ENCODE results near the gene POLR3GL.
A peak's percentile ranks its signal among the peaks of the same experiment; 100 is the strongest.

POLR3GL gene

DNA sequence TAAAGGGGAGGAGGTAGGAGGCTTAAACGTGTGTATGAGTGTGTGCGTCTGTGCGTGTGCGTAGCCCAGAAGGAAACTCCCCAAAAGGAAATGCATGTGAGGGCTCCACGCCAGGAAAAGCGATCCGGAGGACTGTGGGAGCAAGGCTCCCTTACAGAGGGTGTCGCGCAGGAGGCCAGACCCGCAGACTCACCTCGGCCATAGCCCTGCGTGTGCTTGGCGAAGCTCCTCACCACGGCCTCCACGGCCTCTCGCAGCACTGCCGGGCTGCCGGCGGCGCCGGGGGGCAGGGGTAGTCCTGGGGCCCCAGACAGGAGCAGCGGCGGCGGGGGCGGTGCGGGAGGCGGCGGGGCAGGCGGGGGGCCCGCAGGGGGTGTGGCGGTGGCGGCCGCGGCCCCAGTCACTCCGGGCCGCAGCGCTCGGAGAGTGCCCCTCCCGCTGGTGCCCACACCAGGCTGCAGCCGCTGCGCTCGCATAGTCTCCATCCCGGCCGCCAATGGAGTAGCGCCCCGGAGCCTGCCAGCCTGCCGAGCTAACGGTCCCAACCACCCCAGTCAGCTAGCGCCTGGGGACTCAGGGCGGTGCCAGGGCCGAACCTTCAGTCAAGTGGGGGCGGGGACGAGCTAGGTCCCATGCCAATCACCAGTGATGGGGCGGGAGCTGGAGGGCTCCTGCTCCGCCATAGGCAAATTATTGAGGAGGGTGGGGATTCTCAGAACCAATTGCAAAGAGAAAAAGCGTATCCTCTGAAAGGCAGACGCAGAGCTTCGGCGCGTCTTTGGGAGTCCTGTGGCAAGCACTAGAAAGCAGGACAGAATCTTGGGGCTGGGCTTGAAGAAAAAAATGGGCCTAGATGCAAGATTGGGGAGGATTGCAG is 6.8 kb upstream of the POLR3GL start, which contains the start of gene LIX1L:
Gene LIX1L, minus strand, starts transcription at position 575 of the 877 bp plus-strand sequence. Its CDS starts 90 bp downstream, at position 485.
- H3K4me3 ChIP-seq (ENCODE audit: control insufficient read depth, low read depth, low read length) = peak within 1 kb of the TSS; percentile 87
- TF ChIP-seq CTCF (conservative IDR thresholded peaks at IDR 0.05; ENCODE audit: control insufficient read depth, insufficient read depth, low read depth, low read length) = no peak
- peak; percentile 98 for DNase-seq (ENCODE audit: low read depth)

- TF ChIP-seq CTCF (conservative IDR thresholded peaks at IDR 0.05; ENCODE audit: control insufficient read depth, insufficient read depth, low read depth, low read length) = no peak
- H3K4me3 ChIP-seq (ENCODE audit: control insufficient read depth, low read depth, low read length) = no peak overlapping the region
- DNase-seq (ENCODE audit: low read depth) = no peak
These were observed 5.8 kb upstream of the POLR3GL start for GRCh38 chr1:145958734-145959133.

- no peak for DNase-seq (ENCODE audit: low read depth)
- no peak for TF ChIP-seq CTCF (conservative IDR thresholded peaks at IDR 0.05; ENCODE audit: control insufficient read depth, insufficient read depth, low read depth, low read length)
- H3K4me3 ChIP-seq (ENCODE audit: control insufficient read depth, low read depth, low read length) = no peak overlapping the region
These were observed 5.2 kb upstream of the POLR3GL start for GRCh38 chr1:145959333-145959732.

DNA sequence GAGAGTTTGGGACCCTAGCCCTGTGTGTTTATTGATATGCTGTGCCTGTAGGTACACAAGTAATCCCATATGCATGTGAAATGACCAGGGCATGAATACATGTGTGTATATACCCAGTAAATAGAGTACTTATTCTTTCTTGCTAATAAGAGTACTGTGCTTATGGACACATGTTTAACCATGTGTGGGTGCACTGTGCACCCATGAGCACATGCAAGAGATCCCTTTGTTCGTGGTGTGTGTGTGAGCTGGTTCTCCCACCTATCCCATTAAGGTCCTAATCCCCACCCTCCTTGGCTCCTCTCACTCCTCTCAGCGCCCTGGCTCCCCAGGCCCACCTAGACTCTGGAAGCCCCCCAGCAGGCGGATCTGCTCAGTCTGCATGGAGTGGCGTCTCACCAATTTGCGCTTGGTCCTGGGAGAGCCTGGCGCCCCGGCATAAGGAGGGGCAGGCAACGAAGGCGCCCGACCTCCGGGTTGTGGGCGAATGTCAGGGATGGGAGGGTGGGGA is 4.5 kb upstream of the POLR3GL start:
- TF ChIP-seq CTCF (conservative IDR thresholded peaks at IDR 0.05; ENCODE audit: control insufficient read depth, insufficient read depth, low read depth, low read length) = no peak
- DNase-seq (ENCODE audit: low read depth) = no peak
- peak overlapping the region; percentile 85 for H3K4me3 ChIP-seq (ENCODE audit: control insufficient read depth, low read depth, low read length)

GRCh38 chr1:145960468-145961108 is 3.9 kb upstream of the POLR3GL start:
- no peak for TF ChIP-seq CTCF (conservative IDR thresholded peaks at IDR 0.05; ENCODE audit: control insufficient read depth, insufficient read depth, low read depth, low read length)
- H3K4me3 ChIP-seq (ENCODE audit: control insufficient read depth, low read depth, low read length) = peak overlapping the region; percentile 85
- DNase-seq (ENCODE audit: low read depth) = peak; percentile 66

GRCh38 chr1:145961109-145961424 is 3.4 kb upstream of the POLR3GL start:
- no peak for TF ChIP-seq CTCF (conservative IDR thresholded peaks at IDR 0.05; ENCODE audit: control insufficient read depth, insufficient read depth, low read depth, low read length)
- peak overlapping the region; percentile 85 for H3K4me3 ChIP-seq (ENCODE audit: control insufficient read depth, low read depth, low read length)
- no peak for DNase-seq (ENCODE audit: low read depth)
